ENCODE results near the gene EYA4.

Gene EYA4

GRCh38 chr6:133355922-133356321, 114.8 kb downstream of the EYA4 start:
- Histone ChIP-seq H3K36me3 (ENCODE audit: low read length) (no peaks in the 10 kb centered on the region), H3K9me2 (replicated peaks; ENCODE audit: insufficient read depth, low read length) (no peaks in the 10 kb centered on the region), H3K9me3 (ENCODE audit: insufficient read depth, low read length) (no peaks in the 10 kb centered on the region), H3K4me2 (ENCODE audit: low read depth, low read length, poor library complexity, severe bottlenecking) (no peak overlapping the region), H3K79me2 (ENCODE audit: insufficient read depth, low read length) (no peaks in the 10 kb centered on the region), H4K20me1 (ENCODE audit: low read depth, low read length) (no peaks in the 10 kb centered on the region), H3K27me3 (ENCODE audit: low read length) (no peaks in the 10 kb centered on the region), H3K4me3 (ENCODE audit: insufficient read depth, low read length, poor library complexity, severe bottlenecking) (no peak overlapping the region), H3K27ac (ENCODE audit: low read depth, low read length) (no peak overlapping the region), H2AFZ (ENCODE audit: low read depth, low read length, severe bottlenecking) (no peak overlapping the region), H3F3A (ENCODE audit: insufficient read depth) (no peaks in the 10 kb centered on the region), H3K9ac (ENCODE audit: low read length) (no peak overlapping the region)
- TF ChIP-seq CTCF (IDR thresholded peaks at IDR 0.05; ENCODE audit: insufficient read depth, low read length, poor library complexity, severe bottlenecking) (no peak), EZH2phosphoT487 (conservative IDR thresholded peaks at IDR 0.05; ENCODE audit: low read length) (no peak)

- no peak overlapping the region for H3K27ac ChIP-seq (ENCODE audit: low read depth, low read length)
- H3K36me3 ChIP-seq (ENCODE audit: low read length), result no peaks in the 10 kb centered on the region
- H3K9me2 ChIP-seq (replicated peaks; ENCODE audit: insufficient read depth, low read length), result no peaks in the 10 kb centered on the region
- no peaks in the 10 kb centered on the region for H3F3A ChIP-seq (ENCODE audit: insufficient read depth)
- H3K27me3 ChIP-seq (ENCODE audit: low read length), result no peaks in the 10 kb centered on the region
- no peaks in the 10 kb centered on the region for H3K79me2 ChIP-seq (ENCODE audit: insufficient read depth, low read length)
- no peak overlapping the region for H2AFZ ChIP-seq (ENCODE audit: low read depth, low read length, severe bottlenecking)
- H3K4me2 ChIP-seq (ENCODE audit: low read depth, low read length, poor library complexity, severe bottlenecking), result no peak overlapping the region
- no peaks in the 10 kb centered on the region for H3K9me3 ChIP-seq (ENCODE audit: insufficient read depth, low read length)
- H3K4me3 ChIP-seq (ENCODE audit: insufficient read depth, low read length, poor library complexity, severe bottlenecking), result no peak overlapping the region
- H4K20me1 ChIP-seq (ENCODE audit: low read depth, low read length), result no peaks in the 10 kb centered on the region
- no peak overlapping the region for H3K9ac ChIP-seq (ENCODE audit: low read length)
- TF ChIP-seq CTCF (IDR thresholded peaks at IDR 0.05; ENCODE audit: insufficient read depth, low read length, poor library complexity, severe bottlenecking) (no peak), EZH2phosphoT487 (conservative IDR thresholded peaks at IDR 0.05; ENCODE audit: low read length) (no peak)
These were observed 117.5 kb downstream of the EYA4 start for GRCh38 chr6:133358574-133359150.

GRCh38 chr6:133359256-133359655, 118.1 kb downstream of the EYA4 start:
- Histone ChIP-seq H3K4me3 (ENCODE audit: insufficient read depth, low read length, poor library complexity, severe bottlenecking) (no peak overlapping the region), H3K9me3 (ENCODE audit: insufficient read depth, low read length) (no peaks in the 10 kb centered on the region), H3K27ac (ENCODE audit: low read depth, low read length) (no peak overlapping the region), H3K79me2 (ENCODE audit: insufficient read depth, low read length) (no peaks in the 10 kb centered on the region), H3K36me3 (ENCODE audit: low read length) (no peaks in the 10 kb centered on the region), H3K27me3 (ENCODE audit: low read length) (no peaks in the 10 kb centered on the region), H2AFZ (ENCODE audit: low read depth, low read length, severe bottlenecking) (no peak overlapping the region), H3F3A (ENCODE audit: insufficient read depth) (no peaks in the 10 kb centered on the region), H4K20me1 (ENCODE audit: low read depth, low read length) (no peaks in the 10 kb centered on the region), H3K9me2 (replicated peaks; ENCODE audit: insufficient read depth, low read length) (no peaks in the 10 kb centered on the region), H3K4me2 (ENCODE audit: low read depth, low read length, poor library complexity, severe bottlenecking) (no peak overlapping the region), H3K9ac (ENCODE audit: low read length) (no peak overlapping the region)
- TF ChIP-seq EZH2phosphoT487 (conservative IDR thresholded peaks at IDR 0.05; ENCODE audit: low read length) (no peak), CTCF (IDR thresholded peaks at IDR 0.05; ENCODE audit: insufficient read depth, low read length, poor library complexity, severe bottlenecking) (no peak)

Data from SU-DHL-6 (cell line).